DOHH2 (cell line): ENCODE results near the gene THAP12.

Experiments
- H3F3A ChIP-seq: fragments of 200-600 bp; sonication (generic), shearing (Covaris generic); 2 replicates; pipeline ENCODE4 v1.6.0; 2016; ENCODE audit warnings: antibody characterized with exemption, mild to moderate bottlenecking; ENCODE audit not compliant: control insufficient read depth, insufficient read depth
- H3K27ac ChIP-seq: fragments of 200-600 bp; sonication (generic); 2 replicates; pipeline ENCODE4 v1.5.1; 2014; ENCODE audit warnings: low read depth, mild to moderate bottlenecking, low read length, moderate library complexity
- H3K27me3 ChIP-seq: fragments of 200-600 bp; sonication (generic); 2 replicates; pipeline ENCODE4 v1.6.1; 2014; ENCODE audit warnings: mild to moderate bottlenecking, low read length, mixed read lengths; ENCODE audit not compliant: control insufficient read depth
- H3K36me3 ChIP-seq: fragments of 200-600 bp; sonication (generic); 2 replicates; pipeline ENCODE4 v1.6.1; 2014; ENCODE audit warnings: mild to moderate bottlenecking, low read length, moderate library complexity, mixed read lengths; ENCODE audit not compliant: control insufficient read depth
- H3K4me1 ChIP-seq: fragments of 200-600 bp; sonication (generic); 2 replicates; pipeline ENCODE4 v1.6.1; 2014; ENCODE audit warnings: mild to moderate bottlenecking, low read length, mixed read lengths; ENCODE audit not compliant: control insufficient read depth
- H3K4me2 ChIP-seq: fragments of 200-600 bp; sonication (generic); 2 replicates; pipeline ENCODE4 v1.6.0; 2014; ENCODE audit warnings: mild to moderate bottlenecking, low read length, moderate library complexity
- H3K4me3 ChIP-seq: fragments of 200-600 bp; sonication (generic); 2 replicates; pipeline ENCODE4 v1.5.1; 2014; ENCODE audit warnings: mild to moderate bottlenecking, low read length, mixed read lengths
- H3K79me2 ChIP-seq: fragments of 200-600 bp; sonication (generic); 2 replicates; pipeline ENCODE4 v1.6.1; 2014; ENCODE audit warnings: mild to moderate bottlenecking, low read length, mixed read lengths; ENCODE audit not compliant: control insufficient read depth
- H3K9me2 ChIP-seq: fragments of 200-600 bp; sonication (generic); replicated peaks from 2 replicates; pipeline ENCODE4 v1.6.1; 2014; ENCODE audit warnings: mild to moderate bottlenecking, low read length, mixed read lengths; ENCODE audit not compliant: control insufficient read depth
- H3K9me3 ChIP-seq: fragments of 200-600 bp; sonication (generic); 2 replicates; pipeline ENCODE4 v1.6.1; 2014; ENCODE audit warnings: antibody characterized with exemption, low read length, mixed read lengths; ENCODE audit not compliant: control insufficient read depth, insufficient read depth
- H4K20me1 ChIP-seq: fragments of 200-600 bp; sonication (generic); 2 replicates; pipeline ENCODE4 v1.6.0; 2014; ENCODE audit warnings: low read depth, mild to moderate bottlenecking, antibody characterized with exemption, low read length, moderate library complexity; ENCODE audit not compliant: control insufficient read depth, insufficient read depth
- EZH2phosphoT487 ChIP-seq: fragments of 200-600 bp; sonication (generic); IDR thresholded peaks from 2 replicates; pipeline ENCODE4 v1.6.1; 2017; ENCODE audit warnings: borderline replicate concordance, mild to moderate bottlenecking, antibody characterized with exemption, low read length, moderate library complexity, mixed read lengths
- TF ChIP-seq, protein P1 (sequence below): fragments of 200-600 bp; sonication (generic); IDR thresholded peaks from one replicate; pipeline ENCODE4 v1.5.1; 2014; ENCODE audit warnings: antibody characterized with exemption, mild to moderate bottlenecking, low read depth, low read length; ENCODE audit not compliant: poor library complexity, severe bottlenecking

The THAP12 gene

DNA sequence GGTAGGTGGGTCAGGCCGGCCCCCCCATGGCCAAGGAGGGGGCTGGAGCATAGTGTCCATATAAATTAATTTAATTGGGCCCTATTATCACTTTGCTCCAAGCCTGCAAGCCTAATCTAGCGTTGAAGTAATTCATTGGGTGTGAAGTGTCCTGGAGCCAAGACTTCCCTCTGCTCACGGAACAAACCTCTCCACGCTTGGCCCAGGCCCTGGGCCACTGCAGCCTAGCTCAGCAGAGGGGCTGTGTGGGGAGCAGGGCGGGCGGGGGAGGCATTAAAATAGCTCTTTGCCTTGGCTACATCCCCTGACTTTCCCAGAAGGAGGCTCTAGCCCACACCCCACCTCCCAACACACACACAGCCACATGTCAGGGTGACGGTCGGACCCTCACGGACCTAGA, 73.5 kb downstream of the THAP12 start:
- Histone ChIP-seq H3K4me2 (no peak overlapping the region), H4K20me1 (no peaks in the 10 kb centered on the region), H3K4me3 (no peak overlapping the region), H3K27ac (no peak overlapping the region), H3F3A (no peaks in the 10 kb centered on the region), H3K4me1 (no peaks in the 10 kb centered on the region), H3K9me3 (no peaks in the 10 kb centered on the region), H3K79me2 (no peaks in the 10 kb centered on the region), H3K9me2 (no peaks in the 10 kb centered on the region), H3K27me3 (peaks cover 6% of the 10 kb centered on the region; the same call in 1 of the 2 replicates), H3K36me3 (no peaks in the 10 kb centered on the region)
- TF ChIP-seq, protein P1, sequence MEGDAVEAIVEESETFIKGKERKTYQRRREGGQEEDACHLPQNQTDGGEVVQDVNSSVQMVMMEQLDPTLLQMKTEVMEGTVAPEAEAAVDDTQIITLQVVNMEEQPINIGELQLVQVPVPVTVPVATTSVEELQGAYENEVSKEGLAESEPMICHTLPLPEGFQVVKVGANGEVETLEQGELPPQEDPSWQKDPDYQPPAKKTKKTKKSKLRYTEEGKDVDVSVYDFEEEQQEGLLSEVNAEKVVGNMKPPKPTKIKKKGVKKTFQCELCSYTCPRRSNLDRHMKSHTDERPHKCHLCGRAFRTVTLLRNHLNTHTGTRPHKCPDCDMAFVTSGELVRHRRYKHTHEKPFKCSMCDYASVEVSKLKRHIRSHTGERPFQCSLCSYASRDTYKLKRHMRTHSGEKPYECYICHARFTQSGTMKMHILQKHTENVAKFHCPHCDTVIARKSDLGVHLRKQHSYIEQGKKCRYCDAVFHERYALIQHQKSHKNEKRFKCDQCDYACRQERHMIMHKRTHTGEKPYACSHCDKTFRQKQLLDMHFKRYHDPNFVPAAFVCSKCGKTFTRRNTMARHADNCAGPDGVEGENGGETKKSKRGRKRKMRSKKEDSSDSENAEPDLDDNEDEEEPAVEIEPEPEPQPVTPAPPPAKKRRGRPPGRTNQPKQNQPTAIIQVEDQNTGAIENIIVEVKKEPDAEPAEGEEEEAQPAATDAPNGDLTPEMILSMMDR, result no peak
- TF ChIP-seq EZH2phosphoT487, result no peak

DNA sequence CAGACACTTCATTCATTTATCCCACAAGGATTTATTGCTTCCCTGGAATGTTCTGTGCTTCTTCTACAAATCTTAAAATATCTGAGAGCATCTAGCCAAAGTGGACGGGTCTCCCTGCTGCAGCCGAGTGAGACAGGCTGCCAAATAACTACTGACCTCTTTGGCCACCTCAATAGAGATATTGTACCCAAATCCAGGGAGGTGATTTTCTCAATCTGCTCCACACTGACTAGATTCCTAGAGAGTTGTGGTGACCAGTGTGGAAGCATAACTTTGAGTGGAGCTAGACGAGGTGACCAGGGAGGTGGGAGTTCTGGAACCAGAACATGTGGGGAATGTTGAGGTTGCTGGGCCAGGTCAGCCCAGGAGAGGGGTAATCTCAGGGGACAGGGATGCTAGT, 77.5 kb downstream of the THAP12 start:
- no peak overlapping the region for H3K4me2 ChIP-seq
- H3K4me1 ChIP-seq, result no peaks in the 10 kb centered on the region
- no peak for TF ChIP-seq EZH2phosphoT487
- TF ChIP-seq, protein P1, result no peak
- H3K4me3 ChIP-seq, result no peak overlapping the region
- peaks cover 6% of the 10 kb centered on the region; the same call in 1 of the 2 replicates for H3K27me3 ChIP-seq
- no peaks in the 10 kb centered on the region for H4K20me1 ChIP-seq
- H3K9me3 ChIP-seq, result no peaks in the 10 kb centered on the region
- H3F3A ChIP-seq, result no peaks in the 10 kb centered on the region
- H3K9me2 ChIP-seq, result no peaks in the 10 kb centered on the region
- H3K27ac ChIP-seq, result no peak overlapping the region
- no peaks in the 10 kb centered on the region for H3K79me2 ChIP-seq
- no peaks in the 10 kb centered on the region for H3K36me3 ChIP-seq

GRCh38 chr11:76302996-76303395, 77.9 kb downstream of the THAP12 start:
- TF ChIP-seq EZH2phosphoT487, result no peak
- TF ChIP-seq, protein P1, result no peak
- Histone ChIP-seq H3K27ac (no peak overlapping the region), H3K9me3 (no peaks in the 10 kb centered on the region), H3K9me2 (no peaks in the 10 kb centered on the region), H3F3A (no peaks in the 10 kb centered on the region), H4K20me1 (no peaks in the 10 kb centered on the region), H3K27me3 (peaks cover 6% of the 10 kb centered on the region; the same call in 1 of the 2 replicates), H3K4me3 (no peak overlapping the region), H3K4me2 (no peak overlapping the region), H3K79me2 (no peaks in the 10 kb centered on the region), H3K4me1 (no peaks in the 10 kb centered on the region), H3K36me3 (no peaks in the 10 kb centered on the region)
